Putamen (tissue), 1 donor: ENCODE results near the gene TBC1D16.

Source experiments
- DNase-seq: peaks from one replicate; pipeline ENCODE4 v3.0.0-alpha.2; 2016; ENCODE audit warnings: low spot score

The TBC1D16 gene

GRCh38 chr17:79950751-79951150 is 84.9 kb downstream of the TBC1D16 start:
- peak; percentile 84 for DNase-seq

GRCh38 chr17:79950306-79950705 is 85.4 kb downstream of the TBC1D16 start:
- no peak for DNase-seq

- no peak for DNase-seq
Measured at GRCh38 chr17:79949656-79950209, 85.9 kb downstream of the TBC1D16 start.

GRCh38 chr17:79948945-79949655 is 86.6 kb downstream of the TBC1D16 start:
- no peak for DNase-seq

GRCh38 chr17:79948406-79948944 is 87.2 kb downstream of the TBC1D16 start:
- no peak for DNase-seq

GRCh38 chr17:79947351-79948031 is 88.2 kb downstream of the TBC1D16 start:
- DNase-seq, result no peak

- no peak for DNase-seq
Measured at GRCh38 chr17:79946352-79947231, 89.1 kb downstream of the TBC1D16 start.

GRCh38 chr17:79945591-79946255 is 89.9 kb downstream of the TBC1D16 start:
- DNase-seq, result no peak

- no peak for DNase-seq
Measured at GRCh38 chr17:79944821-79945391, 90.8 kb downstream of the TBC1D16 start.

- DNase-seq, result no peak
Measured at GRCh38 chr17:79944251-79944812, 91.3 kb downstream of the TBC1D16 start.

GRCh38 chr17:79943347-79944241 is 92.1 kb downstream of the TBC1D16 start:
- DNase-seq, result no peak

- no peak for DNase-seq
Measured at GRCh38 chr17:79942591-79943346, 92.9 kb downstream of the TBC1D16 start.

- no peak for DNase-seq
Measured at GRCh38 chr17:79942011-79942405, 93.7 kb downstream of the TBC1D16 start.

- DNase-seq, result no peak
Measured at GRCh38 chr17:79941088-79942010, 94.3 kb downstream of the TBC1D16 start.

- DNase-seq, result no peak
Measured at GRCh38 chr17:79940459-79941087, 95.1 kb downstream of the TBC1D16 start.

- no peak for DNase-seq
Measured at GRCh38 chr17:79939755-79940458, 95.8 kb downstream of the TBC1D16 start.

GRCh38 chr17:79939094-79939435 is 96.6 kb downstream of the TBC1D16 start:
- DNase-seq, result no peak
